HK-2 (cell line): ENCODE results near the gene STARD7.
"Not testable (repeated sequence)": the region's sequence is repeated elsewhere in the genome, so short reads cannot be mapped to it uniquely, and the experiment has no call there.

ENCODE experiments used
- DNase-seq: peaks from one replicate; pipeline ENCODE4 v3.0.0-alpha.2; 2018; ENCODE audit not compliant: unreplicated experiment

STARD7 gene

GRCh38 chr2:96163768-96164429 lies 44.7 kb downstream of the STARD7 start:
- DNase-seq = no peak

- DNase-seq = no peak
Measured at GRCh38 chr2:96163415-96163767, 45.2 kb downstream of the STARD7 start.

- no peak for DNase-seq
Measured at GRCh38 chr2:96161898-96162297, 46.7 kb downstream of the STARD7 start.

- not testable (repeated sequence) for DNase-seq
Measured at GRCh38 chr2:96160366-96160765, 48.3 kb downstream of the STARD7 start.

- no peak for DNase-seq
Measured at GRCh38 chr2:96159084-96159830, 49.4 kb downstream of the STARD7 start.

GRCh38 chr2:96158554-96158940 lies 50.1 kb downstream of the STARD7 start:
- no peak for DNase-seq

GRCh38 chr2:96157649-96158553 lies 50.7 kb downstream of the STARD7 start:
- no peak for DNase-seq

GRCh38 chr2:96156926-96157648 lies 51.5 kb downstream of the STARD7 start:
- DNase-seq = no peak

GRCh38 chr2:96156011-96156820 lies 52.4 kb downstream of the STARD7 start:
- DNase-seq = no peak

GRCh38 chr2:96154506-96155380 lies 53.9 kb downstream of the STARD7 start:
- no peak for DNase-seq

GRCh38 chr2:96153991-96154431 lies 54.6 kb downstream of the STARD7 start:
- DNase-seq = no peak

GRCh38 chr2:96153291-96153713 lies 55.3 kb downstream of the STARD7 start:
- no peak for DNase-seq

GRCh38 chr2:96152304-96153161 lies 56.1 kb downstream of the STARD7 start:
- no peak for DNase-seq

GRCh38 chr2:96151595-96152303 lies 56.9 kb downstream of the STARD7 start:
- no peak for DNase-seq

- no peak for DNase-seq
Measured at GRCh38 chr2:96150791-96151594, 57.6 kb downstream of the STARD7 start.

GRCh38 chr2:96150007-96150640 lies 58.5 kb downstream of the STARD7 start:
- DNase-seq = no peak
